GM19397 (cell line): ENCODE data around the gene MALRD1.

Experiments
- ATAC-seq: cut with Tn5 transposase; IDR thresholded peaks from one replicate; pipeline ENCODE4 v1.9.1; 2021; ENCODE audit warnings: mild to moderate bottlenecking, moderate library complexity; ENCODE audit not compliant: unreplicated experiment

Gene MALRD1

GRCh38 chr10:19048489-19048888 is at the start of gene MALRD1:
TSS of gene MALRD1 (plus strand) at chr10:19048801. CDS start at chr10:19048939, 138 bp downstream.
- ATAC-seq: no peak

DNA sequence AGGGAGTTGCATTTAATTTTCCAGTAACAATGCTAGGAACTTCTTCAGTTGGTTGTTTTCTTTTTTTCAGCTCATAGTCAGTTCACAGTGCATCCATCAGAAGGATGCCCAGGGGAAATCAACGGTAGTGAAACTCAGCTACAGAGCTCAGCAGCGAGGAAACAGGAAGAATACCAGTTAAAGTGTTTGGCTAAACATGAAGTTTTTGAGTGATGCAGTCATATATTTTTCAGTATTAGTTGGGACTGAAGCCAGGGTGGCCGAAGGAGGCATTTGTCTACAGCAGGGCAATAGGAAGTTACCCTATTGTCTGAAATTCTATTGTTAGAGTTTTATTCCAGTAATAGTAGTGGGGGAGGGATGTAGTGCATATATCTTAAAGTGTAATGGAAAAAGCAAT is 45.3 kb upstream of the MALRD1 start:
- ATAC-seq: no peak

DNA sequence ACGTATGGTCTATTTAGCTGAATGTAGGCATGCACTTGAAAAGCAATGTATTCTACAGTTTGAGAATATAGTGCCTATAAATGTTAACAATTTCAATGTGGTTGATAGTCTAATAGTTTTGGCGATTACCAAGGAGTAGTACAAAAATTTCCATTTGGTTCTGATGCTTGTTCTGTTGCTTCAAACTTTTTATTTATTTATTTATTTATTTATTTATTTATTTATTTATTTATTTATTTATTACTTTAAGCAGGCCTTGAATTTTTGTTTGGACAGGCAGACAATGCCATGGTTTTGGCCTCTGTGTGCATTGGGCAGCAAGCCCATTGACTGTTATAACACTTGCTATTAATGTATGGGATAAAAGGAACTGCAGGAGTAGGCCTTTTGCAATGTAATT is 36.5 kb upstream of the MALRD1 start:
- ATAC-seq: no peak

DNA sequence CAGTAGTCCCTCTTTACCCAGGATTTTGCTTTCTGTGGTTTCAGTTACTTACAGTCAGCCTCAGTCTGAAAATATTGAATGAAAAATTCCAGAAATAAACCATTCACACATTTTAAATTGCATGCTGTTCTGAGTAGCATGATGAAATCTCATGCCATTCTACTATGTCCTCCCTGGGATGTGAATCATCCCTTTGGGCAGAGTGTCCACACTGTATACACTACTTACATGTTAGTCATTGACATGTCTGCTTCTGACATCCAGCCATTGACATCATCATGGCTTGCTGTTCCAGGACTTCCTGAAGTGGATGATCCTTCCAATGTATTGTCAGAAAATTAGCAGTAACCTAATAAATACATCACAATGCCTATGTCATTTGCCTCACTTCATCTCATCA is 34.6 kb upstream of the MALRD1 start:
- no peak for ATAC-seq

DNA sequence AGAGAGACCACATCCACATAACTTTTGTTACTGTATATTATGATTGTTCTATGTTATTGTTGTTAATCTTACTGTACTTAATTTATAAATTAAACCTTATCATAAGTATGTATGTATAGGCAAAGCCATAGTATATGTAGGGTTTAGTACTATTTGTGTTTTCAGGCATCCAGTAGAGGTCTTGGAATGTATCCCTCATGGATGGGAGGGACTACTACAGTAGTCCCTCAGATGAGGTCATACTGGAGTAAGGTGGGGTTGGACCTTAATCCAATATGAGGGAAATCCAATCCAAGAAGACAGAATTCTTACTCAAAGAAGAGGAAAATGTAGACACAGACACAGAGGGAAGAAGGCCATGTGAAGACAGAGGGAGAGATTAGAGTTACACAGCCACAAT is 34.1 kb upstream of the MALRD1 start:
- ATAC-seq: no peak

- ATAC-seq: no peak
Observed at GRCh38 chr10:19017116-19017890, 31.3 kb upstream of the MALRD1 start.

GRCh38 chr10:19021162-19021561 is 27.4 kb upstream of the MALRD1 start:
- ATAC-seq: no peak

DNA sequence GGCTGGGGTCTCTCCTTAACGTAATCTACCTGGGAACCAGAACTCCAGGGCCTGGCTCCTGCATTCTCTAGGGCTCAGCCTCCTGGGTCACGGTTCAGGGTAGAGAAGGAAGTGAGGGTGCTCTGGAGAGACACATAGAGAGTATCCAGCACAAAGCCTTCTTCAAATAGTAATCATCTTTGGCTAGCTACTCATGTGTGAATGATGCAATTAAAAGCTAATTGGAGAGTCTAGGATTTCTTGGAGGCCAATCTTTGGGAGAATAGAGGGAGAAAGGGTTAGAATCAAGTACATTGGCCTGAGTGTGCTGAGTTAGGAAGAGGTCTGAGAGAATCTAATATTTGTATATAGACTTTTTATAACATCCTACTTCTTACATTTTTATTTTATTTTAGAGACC is 24.0 kb upstream of the MALRD1 start:
- no peak for ATAC-seq

- no peak for ATAC-seq
Observed at GRCh38 chr10:19031763-19032162, 16.8 kb upstream of the MALRD1 start.

DNA sequence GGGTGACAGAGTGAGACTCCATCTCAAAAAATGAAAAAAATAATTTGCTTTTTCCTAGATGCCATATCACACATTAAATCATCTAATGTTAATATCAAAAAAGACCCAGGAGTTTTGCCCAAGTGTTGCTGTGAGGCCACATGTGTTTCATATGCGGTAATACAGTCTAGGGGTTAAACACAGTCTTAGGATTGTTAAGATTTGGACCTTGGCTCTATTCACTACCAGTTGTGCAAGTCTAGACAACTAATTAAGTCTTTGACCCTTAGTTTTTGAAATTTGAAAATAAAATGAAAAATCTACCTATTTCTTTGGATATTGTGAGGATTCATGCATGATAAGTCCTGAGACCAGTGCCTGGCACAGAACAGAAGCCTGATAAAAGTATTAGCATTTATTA is 14.9 kb upstream of the MALRD1 start:
- ATAC-seq: no peak

DNA sequence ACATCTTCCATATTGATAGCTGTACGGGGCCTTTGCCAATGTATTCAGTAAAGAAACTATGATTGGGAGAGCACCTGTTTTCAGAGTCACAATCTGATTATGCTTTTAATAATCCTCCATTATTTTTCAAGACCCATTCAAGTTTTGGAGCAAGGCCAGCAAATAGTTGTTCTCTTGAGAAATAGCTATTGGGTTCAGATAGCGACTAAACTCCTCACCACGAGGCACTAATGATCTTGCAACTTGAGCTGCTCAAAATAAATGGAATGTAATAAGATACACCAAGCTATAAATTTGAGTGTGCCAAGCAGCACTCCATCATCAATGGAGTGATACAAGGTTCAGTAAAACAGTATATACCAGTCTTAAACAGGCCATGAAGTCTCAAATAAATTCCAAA is 7.4 kb upstream of the MALRD1 start:
- ATAC-seq: no peak

GRCh38 chr10:19043431-19043830 is 5.2 kb upstream of the MALRD1 start:
- no peak for ATAC-seq

DNA sequence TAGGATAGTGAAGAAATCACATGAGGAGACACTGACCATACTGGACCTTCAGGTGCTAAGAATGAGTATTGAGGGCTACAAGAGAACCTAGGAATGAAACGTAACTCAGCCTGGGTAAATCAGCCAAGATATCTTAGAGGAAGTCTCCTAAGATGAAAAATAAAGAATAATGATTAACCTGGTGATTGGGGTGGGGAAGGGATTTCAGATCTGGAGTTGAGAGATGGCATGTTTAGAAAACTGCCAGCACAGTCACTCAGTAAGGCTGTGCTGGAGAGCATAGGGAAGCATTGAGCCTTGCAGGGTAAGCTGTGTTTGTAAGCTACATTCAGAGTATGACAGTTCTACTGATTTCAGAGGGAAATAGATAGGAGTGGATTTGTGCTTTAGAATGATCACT is 1.9 kb upstream of the MALRD1 start:
- ATAC-seq: no peak

- ATAC-seq: no peak
Observed at GRCh38 chr10:19048891-19049290, 290 bp downstream of the MALRD1 start.

DNA sequence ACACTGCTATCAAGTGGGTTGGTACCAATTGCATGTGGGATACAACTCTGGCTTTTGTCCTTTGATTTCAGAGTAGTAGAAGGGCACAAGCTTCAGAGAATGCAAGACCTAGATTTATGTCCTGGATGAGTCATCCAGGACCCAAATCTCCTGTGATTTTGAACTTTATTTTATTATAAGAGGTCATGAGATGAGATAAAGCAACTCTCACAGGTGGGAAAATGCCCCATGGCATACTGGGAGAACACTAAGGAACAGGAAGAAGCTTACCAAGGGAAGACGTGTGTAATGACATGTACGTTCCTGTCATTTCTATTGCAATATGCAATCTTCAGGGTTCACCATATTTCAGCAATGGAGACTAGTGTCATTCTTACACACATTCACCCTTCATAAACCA is 966 bp downstream of the MALRD1 start:
- no peak for ATAC-seq

DNA sequence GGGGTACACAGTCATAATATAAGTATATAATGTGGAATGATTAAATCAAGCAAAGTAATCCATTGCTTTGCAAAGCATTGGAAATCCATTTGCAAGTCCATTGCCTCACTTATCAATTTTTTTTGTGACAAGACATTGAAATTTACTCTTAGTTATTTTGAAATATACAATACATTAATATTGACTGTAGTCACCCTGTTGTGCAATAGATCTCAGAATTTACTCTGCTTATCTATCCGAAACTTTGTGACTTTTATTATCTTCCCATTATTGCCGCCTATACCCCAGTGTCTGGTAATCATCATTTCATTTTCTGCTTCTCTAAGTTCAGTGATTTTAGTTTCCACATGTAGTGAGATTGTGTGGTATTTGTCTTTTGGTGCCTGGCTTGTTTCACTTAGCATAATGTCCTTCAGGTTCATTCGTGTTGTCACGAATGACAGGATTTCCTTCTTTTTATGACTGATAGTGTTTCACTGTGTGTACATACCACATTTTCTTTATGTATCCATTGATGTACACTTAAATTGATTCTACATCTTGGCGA is 5.8 kb downstream of the MALRD1 start:
- no peak for ATAC-seq

DNA sequence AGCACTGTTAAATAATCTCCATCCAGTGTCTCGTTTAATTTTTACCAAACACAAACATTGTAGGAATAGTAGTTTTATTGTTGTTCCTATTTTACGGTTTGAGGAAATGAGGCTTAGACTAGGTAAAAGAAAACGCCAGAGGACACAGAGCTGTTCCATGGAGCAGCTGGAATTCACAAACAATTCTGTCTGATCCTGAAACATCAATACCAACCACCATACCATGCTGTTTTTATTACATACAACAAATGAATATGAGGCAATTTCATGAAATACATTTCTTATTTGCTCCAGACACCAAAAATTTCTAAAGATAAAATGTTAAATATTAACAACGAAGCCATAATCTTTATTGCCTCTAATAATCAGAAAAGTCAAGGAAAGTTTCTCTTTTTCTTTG is 9.4 kb downstream of the MALRD1 start:
- ATAC-seq: no peak

GRCh38 chr10:19063986-19064385 is 15.4 kb downstream of the MALRD1 start:
- ATAC-seq: no peak

DNA sequence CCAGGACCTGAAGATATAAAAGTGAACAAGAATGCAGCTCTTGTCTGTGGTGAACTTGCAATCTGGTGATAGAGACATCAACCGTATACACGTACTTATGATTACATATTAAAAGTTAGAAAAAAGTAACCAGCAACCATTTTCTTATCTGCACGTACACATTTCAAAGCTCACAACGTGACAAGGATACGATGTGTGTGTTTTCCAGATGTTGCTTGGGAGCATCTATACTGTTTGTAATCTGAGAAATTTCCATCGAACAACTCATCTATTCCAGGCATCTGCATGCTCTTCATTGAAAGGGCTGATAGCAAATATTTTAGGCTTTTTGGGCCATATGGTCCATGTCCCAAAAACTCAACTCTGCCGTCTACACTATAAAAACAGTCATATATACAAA is 23.3 kb downstream of the MALRD1 start:
- no peak for ATAC-seq

DNA sequence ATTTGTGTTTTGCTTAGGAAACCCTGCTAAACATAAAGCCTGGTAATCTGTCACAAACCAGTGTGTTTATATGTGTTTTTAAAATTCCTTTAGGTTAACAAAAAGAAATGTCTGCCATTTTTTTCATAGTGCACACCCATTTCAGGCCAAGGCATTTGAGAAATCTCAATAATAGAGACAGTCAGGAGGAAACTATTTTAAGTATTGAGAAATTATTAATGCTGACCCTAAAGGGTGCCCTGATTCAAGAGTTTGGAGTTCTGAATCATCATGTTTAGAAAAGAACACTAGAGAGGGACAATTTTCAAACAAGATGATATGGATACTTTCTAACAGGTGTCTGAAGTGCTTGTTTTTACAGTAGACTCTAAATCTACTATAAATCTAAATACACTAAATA is 28.7 kb downstream of the MALRD1 start:
- no peak for ATAC-seq

- ATAC-seq: no peak
Observed at GRCh38 chr10:19096501-19097073, 48.0 kb downstream of the MALRD1 start.

DNA sequence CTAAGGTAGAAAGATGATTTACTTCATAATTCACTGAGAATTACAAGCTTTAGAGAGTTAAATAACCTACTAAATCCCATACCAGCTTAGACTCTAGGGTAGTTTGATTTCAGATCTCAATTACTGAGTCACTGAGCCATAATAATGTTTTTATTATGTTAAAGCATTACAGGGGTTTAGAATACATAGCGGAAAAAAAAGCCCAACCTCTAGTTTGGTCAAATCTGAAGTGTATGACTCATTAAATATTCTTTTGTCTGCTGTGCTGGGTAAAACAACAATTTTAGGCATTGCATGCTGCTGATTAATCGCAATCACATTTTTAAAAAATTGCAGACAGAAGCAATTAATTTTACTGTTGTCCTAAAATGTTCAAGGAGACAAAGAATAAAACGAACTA is 48.5 kb downstream of the MALRD1 start:
- ATAC-seq: no peak

- ATAC-seq: no peak
Observed at GRCh38 chr10:19098803-19099202, 50.2 kb downstream of the MALRD1 start.
